Measurements from ENCODE around the gene TLR8. TPM values are rescaled to one million over a fixed set of nuclear protein-coding genes. Genes with fewer than 3 reads are reported as not detected.

TLR8 gene
- total RNA-seq, 4 donors from 2014 or later = 0.37 to 1.3 (median 0.82) TPM; not detected in 1

DNA sequence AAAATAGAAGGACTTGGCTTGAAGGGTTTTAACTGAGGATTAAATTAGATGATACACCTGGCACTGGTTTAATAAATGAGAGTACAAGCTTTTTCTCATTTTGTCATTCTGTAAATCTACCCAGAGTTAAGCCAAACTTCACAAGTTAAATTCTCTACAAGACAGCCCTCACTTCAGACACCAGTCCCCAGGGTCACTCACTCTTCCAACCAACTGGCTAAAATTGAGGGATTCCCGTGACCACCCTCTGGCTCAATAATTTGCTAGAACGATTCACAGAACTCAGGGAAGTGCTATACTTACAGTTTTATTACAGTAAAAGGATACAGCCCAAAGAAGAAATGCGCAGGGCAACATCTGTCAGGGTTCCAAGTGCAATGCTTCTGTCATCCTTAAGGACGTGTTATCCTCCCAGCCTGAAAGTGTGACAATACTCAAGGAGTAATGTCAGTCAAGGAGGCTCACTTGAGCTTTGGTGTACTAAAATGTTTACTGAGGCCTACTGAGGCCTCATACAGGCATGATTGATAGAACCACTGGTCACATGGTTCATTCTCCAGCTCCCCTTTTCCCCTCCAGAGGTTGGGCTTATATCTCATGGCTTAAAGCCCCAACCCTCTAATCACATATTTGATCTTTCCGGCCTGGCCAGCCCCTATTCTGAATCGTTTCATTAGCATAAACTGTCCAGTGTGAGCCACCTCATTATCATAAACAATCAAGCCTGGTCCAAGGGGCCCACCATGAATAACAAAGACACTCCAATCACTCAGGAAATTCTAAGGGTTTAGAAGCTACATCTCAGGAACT is 58.9 kb downstream of the TLR8 start:
- no peak overlapping the region for H3K4me3 ChIP-seq
- intact Hi-C loops (cut with DNase I; ENCODE audit: low total_unique reads) (no loop called here), in situ Hi-C loops (cut with MboI; ENCODE audit: low pct_ligation_motif_present in 1 of 4, low pct_unique_long_range_greater_than_20kb in 1 of 4, low sequenced_read_pairs in 3 of 4) (loop anchor here (25.0 kb wide), 2 partner anchors 522 to 697 kb away; partner anchors contain the start of gene TCEANC (in 2 of the 4))
- no peaks in the 10 kb centered on the region for H3K9me3 ChIP-seq
- no peak for DNase-seq
- 74 to 77% methylated on average over 2 to 6 of the region's 6 CpGs for WGBS, 2 donors (ENCODE audit: low coverage in 1 of 2)
- no peaks in the 10 kb centered on the region for H3K27me3 ChIP-seq
- TF ChIP-seq POLR2AphosphoS5 (IDR thresholded peaks at IDR 0.05) (no peak), POLR2A (IDR thresholded peaks at IDR 0.05) (no peak), EP300 (IDR thresholded peaks at IDR 0.05; ENCODE audit: low read depth) (no peak)
- TF ChIP-seq, protein P1, sequence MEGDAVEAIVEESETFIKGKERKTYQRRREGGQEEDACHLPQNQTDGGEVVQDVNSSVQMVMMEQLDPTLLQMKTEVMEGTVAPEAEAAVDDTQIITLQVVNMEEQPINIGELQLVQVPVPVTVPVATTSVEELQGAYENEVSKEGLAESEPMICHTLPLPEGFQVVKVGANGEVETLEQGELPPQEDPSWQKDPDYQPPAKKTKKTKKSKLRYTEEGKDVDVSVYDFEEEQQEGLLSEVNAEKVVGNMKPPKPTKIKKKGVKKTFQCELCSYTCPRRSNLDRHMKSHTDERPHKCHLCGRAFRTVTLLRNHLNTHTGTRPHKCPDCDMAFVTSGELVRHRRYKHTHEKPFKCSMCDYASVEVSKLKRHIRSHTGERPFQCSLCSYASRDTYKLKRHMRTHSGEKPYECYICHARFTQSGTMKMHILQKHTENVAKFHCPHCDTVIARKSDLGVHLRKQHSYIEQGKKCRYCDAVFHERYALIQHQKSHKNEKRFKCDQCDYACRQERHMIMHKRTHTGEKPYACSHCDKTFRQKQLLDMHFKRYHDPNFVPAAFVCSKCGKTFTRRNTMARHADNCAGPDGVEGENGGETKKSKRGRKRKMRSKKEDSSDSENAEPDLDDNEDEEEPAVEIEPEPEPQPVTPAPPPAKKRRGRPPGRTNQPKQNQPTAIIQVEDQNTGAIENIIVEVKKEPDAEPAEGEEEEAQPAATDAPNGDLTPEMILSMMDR (IDR thresholded peaks at IDR 0.05) = no peak
- H3K4me1 ChIP-seq = no peaks in the 10 kb centered on the region
- no peaks in the 10 kb centered on the region for H3K36me3 ChIP-seq
- H3K27ac ChIP-seq = no peak overlapping the region

DNA sequence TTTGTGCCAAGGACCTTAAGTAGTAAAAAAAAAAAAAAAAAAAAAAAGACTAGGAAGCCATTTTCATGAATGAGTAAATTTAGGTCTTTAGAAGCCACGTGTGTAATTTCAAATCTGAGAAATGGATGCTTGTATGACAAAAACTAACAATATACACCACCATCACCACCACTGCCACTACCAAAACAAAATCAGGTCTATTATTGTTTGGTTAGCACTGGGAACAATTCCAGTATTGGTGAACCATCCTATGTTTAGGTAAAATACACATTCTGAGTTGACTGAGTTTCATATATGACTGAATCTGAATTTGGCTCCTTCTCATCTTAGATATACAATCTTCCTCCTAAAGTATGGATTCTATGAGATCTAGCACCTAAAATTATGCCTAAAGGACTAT is 59.7 kb downstream of the TLR8 start:
- TF ChIP-seq POLR2A (IDR thresholded peaks at IDR 0.05) (no peak), EP300 (IDR thresholded peaks at IDR 0.05; ENCODE audit: low read depth) (no peak), POLR2AphosphoS5 (IDR thresholded peaks at IDR 0.05) (no peak)
- TF ChIP-seq, protein P1 (IDR thresholded peaks at IDR 0.05) = no peak
- no peaks in the 10 kb centered on the region for H3K27me3 ChIP-seq
- H3K4me3 ChIP-seq = no peak overlapping the region
- H3K4me1 ChIP-seq = peaks cover 0 to 7% (median 2%) of the 10 kb centered on the region in 4 donors
- H3K9me3 ChIP-seq = no peaks in the 10 kb centered on the region
- intact Hi-C loops (cut with DNase I; ENCODE audit: low total_unique reads) = no loop called here
- no peaks in the 10 kb centered on the region for H3K36me3 ChIP-seq
- no peak for DNase-seq
- H3K27ac ChIP-seq = no peak overlapping the region
- in situ Hi-C loops (cut with MboI; ENCODE audit: low pct_ligation_motif_present in 1 of 4, low pct_unique_long_range_greater_than_20kb in 1 of 4, low sequenced_read_pairs in 3 of 4) = loop anchor here (25.0 kb wide), 2 partner anchors 521 to 696 kb away; partner anchors contain the start of gene TCEANC (in 2 of the 4)
- 51% methylated on average over 1 of the region's 1 CpG; no CpG with 5 or more reads in 1 of the 2 donors for WGBS, 2 donors (ENCODE audit: low coverage in 1 of 2)

DNA sequence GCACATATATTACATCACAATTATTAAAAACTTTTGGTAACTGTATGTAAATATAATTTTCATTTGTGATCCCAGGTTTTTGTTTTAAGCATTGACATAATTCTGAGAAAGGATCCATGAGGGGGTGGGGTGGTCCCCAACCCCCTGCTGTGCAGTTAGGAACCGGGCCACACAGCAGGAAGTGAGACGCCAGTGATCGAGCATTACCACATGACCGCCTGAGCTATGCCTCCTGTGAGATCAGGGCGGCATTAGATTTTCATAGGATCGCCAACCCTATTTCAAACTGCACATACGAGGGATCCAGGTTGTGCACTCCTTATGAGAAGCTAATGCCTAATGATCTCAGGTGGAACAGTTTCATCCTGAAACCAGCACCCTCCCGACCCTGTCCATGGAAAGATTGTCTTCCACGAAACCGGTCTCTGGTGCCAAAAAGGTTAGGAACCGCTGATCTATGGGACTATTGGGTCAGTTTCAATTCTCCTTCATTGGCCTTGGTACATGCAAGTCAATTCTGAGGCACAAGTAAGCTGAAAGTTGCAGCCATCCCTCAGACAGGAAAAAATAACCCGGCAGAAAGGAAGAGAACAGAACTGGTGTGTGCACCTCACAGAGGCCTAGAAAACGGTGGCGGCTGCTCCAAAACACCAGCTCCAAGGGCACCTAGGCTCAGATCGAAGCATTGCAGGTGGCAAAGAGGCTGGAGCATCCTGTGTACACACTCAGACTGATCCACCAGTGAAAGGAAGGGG is 61.5 kb downstream of the TLR8 start:
- no peaks in the 10 kb centered on the region for H3K27me3 ChIP-seq
- DNase-seq = no peak
- intact Hi-C loops (cut with DNase I; ENCODE audit: low total_unique reads) = no loop called here
- WGBS, 2 donors (ENCODE audit: low coverage in 1 of 2) = 77 to 90% methylated on average over 2 to 15 of the region's 15 CpGs
- TF ChIP-seq POLR2A (IDR thresholded peaks at IDR 0.05) (no peak), POLR2AphosphoS5 (IDR thresholded peaks at IDR 0.05) (no peak)
- H3K36me3 ChIP-seq = no peaks in the 10 kb centered on the region
- in situ Hi-C loops (cut with MboI; ENCODE audit: low pct_ligation_motif_present in 1 of 4, low pct_unique_long_range_greater_than_20kb in 1 of 4, low sequenced_read_pairs in 3 of 4) = loop anchor here (25.0 kb wide), 2 partner anchors 519 to 694 kb away; partner anchors contain the start of gene TCEANC (in 2 of the 4)
- no peak overlapping the region for H3K4me3 ChIP-seq
- H3K4me1 ChIP-seq = peaks cover 0 to 10% (median 3%) of the 10 kb centered on the region in 4 donors
- peak overlapping the region in 3 of 4 donors; percentile 20 to 53 (median 44) for H3K27ac ChIP-seq
- H3K9me3 ChIP-seq = no peaks in the 10 kb centered on the region

DNA sequence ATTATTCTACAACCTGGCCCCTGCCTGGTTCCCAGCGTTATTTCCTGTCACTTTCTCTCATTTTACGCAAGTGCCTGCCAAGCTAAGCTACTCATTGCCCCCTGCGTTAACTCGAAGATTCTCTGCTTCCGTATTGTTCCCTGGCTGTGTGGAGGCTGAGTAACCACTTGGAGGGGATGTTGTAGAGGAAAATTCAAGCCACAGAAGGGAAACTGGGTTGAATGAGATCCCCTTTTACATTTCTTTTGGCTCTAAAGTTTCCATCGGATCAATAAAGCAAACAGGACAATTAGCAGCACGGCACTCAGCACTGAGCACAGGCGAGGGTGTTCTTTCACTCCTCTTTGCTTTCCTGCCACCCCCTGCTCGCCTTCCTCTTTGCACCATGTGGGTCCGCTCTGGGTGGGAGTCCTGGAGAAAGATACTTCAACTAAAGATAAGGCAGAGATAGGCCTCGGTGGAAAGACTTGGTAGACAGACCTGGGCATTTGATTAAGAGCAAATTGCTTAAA is 64.3 kb downstream of the TLR8 start:
- H3K27me3 ChIP-seq = no peaks in the 10 kb centered on the region
- 43% methylated on average over 11 of the region's 11 CpGs; no CpG with 5 or more reads in 1 of the 2 donors for WGBS, 2 donors (ENCODE audit: low coverage in 1 of 2)
- peak in 2 of 3 donors; percentile 39 to 44 for TF ChIP-seq POLR2AphosphoS5 (IDR thresholded peaks at IDR 0.05)
- TF ChIP-seq POLR2A (IDR thresholded peaks at IDR 0.05) = no peak
- TF ChIP-seq, protein P1 (IDR thresholded peaks at IDR 0.05) = peak in 4 of 5 experiments; percentile 17 to 42 (median 22)
- H3K4me1 ChIP-seq = peaks cover 0 to 10% (median 3%) of the 10 kb centered on the region in 4 donors
- DNase-seq = no peak
- in situ Hi-C loops (cut with MboI; ENCODE audit: low pct_ligation_motif_present in 1 of 4, low pct_unique_long_range_greater_than_20kb in 1 of 4, low sequenced_read_pairs in 3 of 4) = loop anchor here (25.0 kb wide), 2 partner anchors 517 to 692 kb away; partner anchors contain the start of gene TCEANC (in 2 of the 4)
- H3K27ac ChIP-seq = peak overlapping the region; percentile 52 to 99 (median 86)
- intact Hi-C loops (cut with DNase I; ENCODE audit: low total_unique reads) = loop anchor here (5.0 kb wide), 1 partner anchor 108 kb away; no protein-coding TSS in a partner anchor
- no peaks in the 10 kb centered on the region for H3K36me3 ChIP-seq
- peak overlapping the region in 1 of 4 donors; percentile 9 for H3K4me3 ChIP-seq
- H3K9me3 ChIP-seq = no peaks in the 10 kb centered on the region
